ENCODE data around the gene FBXW12. TPM values are rescaled to one million over a fixed set of nuclear protein-coding genes. Genes with fewer than 3 reads are reported as not detected.

The FBXW12 gene
- total and polyA plus RNA-seq, 2 donors (not counting 3 experiments of a cell fraction or from before 2014, with no cell fraction given), result not detected

DNA sequence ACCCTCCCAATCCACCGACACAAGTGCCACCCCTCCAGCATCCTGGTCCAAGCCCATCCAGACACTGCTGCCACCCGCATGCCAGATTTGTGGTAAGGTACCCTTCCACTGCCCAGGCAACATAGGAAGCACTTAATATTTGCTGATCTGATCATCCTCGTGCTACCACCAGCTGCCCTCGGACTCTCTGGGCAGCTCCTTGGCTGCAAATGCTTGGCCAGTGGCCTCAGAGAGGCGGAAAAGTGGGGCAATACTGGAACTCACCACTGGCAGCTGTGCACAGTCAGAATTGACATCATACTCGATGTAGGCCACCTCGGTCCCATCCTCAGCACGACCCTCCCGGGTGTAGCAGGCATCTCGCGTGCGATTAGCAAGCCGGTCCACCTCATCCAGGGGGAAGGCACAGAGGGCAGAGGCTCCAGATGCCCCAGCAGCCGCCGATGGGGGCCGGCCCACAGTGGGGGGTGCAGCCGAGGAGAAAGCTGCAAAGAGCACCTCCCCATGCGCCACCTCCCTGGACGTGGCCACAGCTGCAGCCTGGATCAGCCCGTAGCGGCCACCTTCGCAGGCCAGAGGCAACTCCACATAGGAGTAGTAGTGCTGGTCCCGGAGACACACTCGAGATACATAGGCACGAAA lies 51.3 kb downstream of the FBXW12 start:
- no peak overlapping the region for H2AFZ ChIP-seq (ENCODE audit: low read depth, low read length)
- dilution Hi-C loops (cut with MboI; ENCODE audit: extremely low pct_ligation_motif_present, low sequenced_read_pairs), result no loop called here
- H3K9me3 ChIP-seq (replicated peaks; ENCODE audit: control insufficient read depth, insufficient read depth, low read length), result no peaks in the 10 kb centered on the region
- H4K20me1 ChIP-seq (replicated peaks; ENCODE audit: control insufficient read depth, extremely low read depth, insufficient read depth, low read length), result no peaks in the 10 kb centered on the region
- ChIA-PET CTCF (interaction anchor here (1.1 to 2.9 kb wide), 6 partner anchors 11 to 23 kb away, joined by 3 to 39 read pairs (median 4); partner anchors contain the start of genes CCDC51 and TMA7), POLR2A (interaction anchor here (0.5 kb wide), 1 partner anchor 218 kb away, joined by 5 read pairs; no protein-coding TSS in a partner anchor)
- H3K9ac ChIP-seq (replicated peaks; ENCODE audit: extremely low read depth, insufficient read depth, low read length), result no peak overlapping the region
- H3K79me2 ChIP-seq (ENCODE audit: control insufficient read depth, insufficient read depth, low read length), result no peaks in the 10 kb centered on the region
- H3K4me2 ChIP-seq (ENCODE audit: insufficient read depth, low read length), result no peak overlapping the region
- peaks cover 4% of the 10 kb centered on the region for H3K4me1 ChIP-seq (ENCODE audit: control insufficient read depth, extremely low read depth, insufficient read depth, low read length)
- DNase-seq (ENCODE audit: low read depth, low spot score) (no peak), FAIRE-seq (no peak)
- H3K4me3 ChIP-seq (replicated peaks in 1 of 3; ENCODE audit: insufficient read depth in 1 of 3, low read depth in 1 of 3, low read length in 3 of 3), result no peak overlapping the region
- no peaks in the 10 kb centered on the region for H3K27me3 ChIP-seq (ENCODE audit: control insufficient read depth in 2 of 2, insufficient read depth in 2 of 2, low read length in 2 of 2)
- no TSS peak for BruUV-seq (replicated peaks)
- no peaks in the 10 kb centered on the region for H3K9me1 ChIP-seq (replicated peaks; ENCODE audit: control insufficient read depth, extremely low read depth, insufficient read depth, low read length)
- H3K27ac ChIP-seq (ENCODE audit: insufficient read depth, low read depth, low read length), result no peak overlapping the region
- H3K36me3 ChIP-seq (ENCODE audit: control insufficient read depth in 2 of 2, extremely low read depth in 1 of 2, insufficient read depth in 2 of 2, low read length in 2 of 2), result peaks cover 0 to 5% of the 10 kb centered on the region in 2 experiments
- intact Hi-C loops (cut with micrococcal nuclease), result no loop called here
- TF ChIP-seq JUN (IDR thresholded peaks at IDR 0.05; ENCODE audit: borderline replicate concordance, insufficient read depth, insufficient read length, low read depth) (no peak), GATA2 (IDR thresholded peaks at IDR 0.05; ENCODE audit: insufficient read depth, insufficient read length, low read depth, low read length) (no peak), EZH2 (IDR thresholded peaks at IDR 0.05; ENCODE audit: borderline replicate concordance, low read depth, low read length, severe bottlenecking) (no peak), FOS (IDR thresholded peaks at IDR 0.05; ENCODE audit: borderline replicate concordance, insufficient read depth, low read length) (no peak), MYC (IDR thresholded peaks at IDR 0.05; ENCODE audit: low read depth, low read length) (no peak), POLR2A (IDR thresholded peaks at IDR 0.05; ENCODE audit: low read depth, low read length) (no peak), POLR2AphosphoS5 (IDR thresholded peaks at IDR 0.05; ENCODE audit: insufficient read depth, low read depth, low read length) (no peak)
- TF ChIP-seq, protein P1, sequence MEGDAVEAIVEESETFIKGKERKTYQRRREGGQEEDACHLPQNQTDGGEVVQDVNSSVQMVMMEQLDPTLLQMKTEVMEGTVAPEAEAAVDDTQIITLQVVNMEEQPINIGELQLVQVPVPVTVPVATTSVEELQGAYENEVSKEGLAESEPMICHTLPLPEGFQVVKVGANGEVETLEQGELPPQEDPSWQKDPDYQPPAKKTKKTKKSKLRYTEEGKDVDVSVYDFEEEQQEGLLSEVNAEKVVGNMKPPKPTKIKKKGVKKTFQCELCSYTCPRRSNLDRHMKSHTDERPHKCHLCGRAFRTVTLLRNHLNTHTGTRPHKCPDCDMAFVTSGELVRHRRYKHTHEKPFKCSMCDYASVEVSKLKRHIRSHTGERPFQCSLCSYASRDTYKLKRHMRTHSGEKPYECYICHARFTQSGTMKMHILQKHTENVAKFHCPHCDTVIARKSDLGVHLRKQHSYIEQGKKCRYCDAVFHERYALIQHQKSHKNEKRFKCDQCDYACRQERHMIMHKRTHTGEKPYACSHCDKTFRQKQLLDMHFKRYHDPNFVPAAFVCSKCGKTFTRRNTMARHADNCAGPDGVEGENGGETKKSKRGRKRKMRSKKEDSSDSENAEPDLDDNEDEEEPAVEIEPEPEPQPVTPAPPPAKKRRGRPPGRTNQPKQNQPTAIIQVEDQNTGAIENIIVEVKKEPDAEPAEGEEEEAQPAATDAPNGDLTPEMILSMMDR (IDR thresholded peaks at IDR 0.05; ENCODE audit: extremely low read depth in 1 of 2, insufficient read depth in 1 of 2, low read depth in 1 of 2, low read length in 2 of 2), result no peak
- TF ChIP-seq, protein P2, sequence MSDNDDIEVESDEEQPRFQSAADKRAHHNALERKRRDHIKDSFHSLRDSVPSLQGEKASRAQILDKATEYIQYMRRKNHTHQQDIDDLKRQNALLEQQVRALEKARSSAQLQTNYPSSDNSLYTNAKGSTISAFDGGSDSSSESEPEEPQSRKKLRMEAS (IDR thresholded peaks at IDR 0.05; ENCODE audit: insufficient read depth, insufficient read length), result no peak
